H1 (cell line): ENCODE results near the gene PIAS3. TPM values are rescaled to one million over a fixed set of nuclear protein-coding genes. Genes with fewer than 3 reads are reported as not detected.

Source experiments
- CTCF ChIA-PET: fragments of 300-600 bp; sonication (Branson Sonifier 250); formaldehyde crosslinking; loops from one replicate; lab custom pipeline; 2021; ENCODE audit not compliant: partially characterized antibody; lab: Charles Lee
- POLR2A ChIA-PET: fragments of 300-600 bp; sonication (Branson Sonifier 250); formaldehyde crosslinking; loops from one replicate; lab custom pipeline; 2021; ENCODE audit warnings: inconsistent platforms; ENCODE audit not compliant: partially characterized antibody; lab: Charles Lee
- DNase-seq, 2 experiments: peaks; one replicate each; pipeline versions ENCODE4 v3.0.0 to v3.0.0-alpha.2; 2010 to 2022; ENCODE audit warnings: low spot score in 2 of 2, low read depth in 1 of 2, mixed read lengths in 1 of 2
- FAIRE-seq: peaks from 2 replicates; lab custom pipeline; 2011; peaks lifted over from hg19 to GRCh38; lab: Jason Lieb, UNC
- H2AFZ ChIP-seq: 2 replicates; pipeline ENCODE4 v1.8.1; 2012; ENCODE audit warnings: low read length, inconsistent platforms
- H2AK5ac ChIP-seq: 2 replicates; pipeline ENCODE4 v1.6.1; 2013; ENCODE audit warnings: low read depth, low read length
- H2BK120ac ChIP-seq: replicated peaks from 2 replicates; pipeline ENCODE3; 2013; ENCODE audit warnings: low read depth, low read length, inconsistent platforms
- H2BK12ac ChIP-seq: 2 replicates; pipeline ENCODE4 v1.6.1; 2013; ENCODE audit warnings: low read depth, low read length
- H2BK15ac ChIP-seq: 2 replicates; pipeline ENCODE4 v1.6.1; 2013; ENCODE audit warnings: low read length
- H2BK20ac ChIP-seq: 2 replicates; pipeline ENCODE4 v1.6.1; 2013; ENCODE audit warnings: low read length
- H2BK5ac ChIP-seq: 2 replicates; pipeline ENCODE4 v1.6.1; 2013; ENCODE audit warnings: low read depth, low read length
- H3K14ac ChIP-seq: 2 replicates; pipeline ENCODE4 v1.6.1; 2013; ENCODE audit warnings: inconsistent platforms; ENCODE audit not compliant: insufficient read length
- H3K18ac ChIP-seq: 2 replicates; pipeline ENCODE4 v1.6.1; 2013; ENCODE audit warnings: low read length; ENCODE audit errors: extremely low read depth
- H3K23ac ChIP-seq: 2 replicates; pipeline ENCODE4 v1.6.1; 2013; ENCODE audit warnings: inconsistent platforms; ENCODE audit not compliant: insufficient read length
- H3K23me2 ChIP-seq: 2 replicates; pipeline ENCODE4 v1.6.1; 2013; ENCODE audit warnings: low read depth, low read length
- H3K27ac ChIP-seq: 2 replicates; pipeline ENCODE4 v1.6.1; 2011; ENCODE audit warnings: low read depth, low read length, inconsistent platforms
- H3K27me3 ChIP-seq, 4 experiments: replicated peaks in 1 of 4; 1 replicate in 1 of 4; 2 replicates in 3 of 4; pipeline versions ENCODE4 v1.6.1 to v1.8.1; 2011 to 2013; ENCODE audit warnings: low read length in 3 of 4, mild to moderate bottlenecking in 3 of 4, inconsistent platforms in 2 of 4, mixed read lengths in 2 of 4, moderate library complexity in 1 of 4; ENCODE audit not compliant: control insufficient read depth in 3 of 4, insufficient read depth in 3 of 4; ENCODE audit errors: extremely low read depth in 1 of 4
- H3K36me3 ChIP-seq, 4 experiments: 2 replicates each; pipeline versions ENCODE4 v1.6.1 to v1.8.1; 2011 to 2013; ENCODE audit warnings: mild to moderate bottlenecking in 4 of 4, low read length in 3 of 4, moderate library complexity in 2 of 4, control low read depth in 1 of 4, inconsistent platforms in 1 of 4; ENCODE audit not compliant: insufficient read depth in 4 of 4, control insufficient read depth in 2 of 4
- H3K4ac ChIP-seq: replicated peaks from 2 replicates; pipeline ENCODE3; 2013; ENCODE audit warnings: low read length, low read depth, mixed read lengths, inconsistent platforms; ENCODE audit not compliant: insufficient read length
- H3K4me1 ChIP-seq, 4 experiments: replicated peaks in 1 of 4; 1 replicate in 1 of 4; 2 replicates in 3 of 4; pipeline versions ENCODE4 v1.6.1 to v1.8.1; 2011 to 2013; ENCODE audit warnings: low read length in 3 of 4, inconsistent platforms in 2 of 4, mixed read lengths in 1 of 4; ENCODE audit not compliant: insufficient read depth in 4 of 4, control insufficient read depth in 3 of 4
- H3K4me2 ChIP-seq, 2 experiments: 2 replicates each; pipeline versions ENCODE4 v1.6.1 to v1.8.1; 2011 to 2013; ENCODE audit warnings: low read depth in 2 of 2, low read length in 2 of 2, control low read depth in 1 of 2, inconsistent platforms in 1 of 2, mild to moderate bottlenecking in 1 of 2; ENCODE audit not compliant: insufficient read depth in 1 of 2
- H3K4me3 ChIP-seq, 4 experiments: fragments of 200-600, 300-600 bp in 1 of 4; sonication (generic), shearing (Covaris generic), sonication (Bioruptor Twin) in 1 of 4; 2 replicates each; pipeline versions ENCODE4 v1.5.1 to v1.8.1; 2011 to 2016; ENCODE audit warnings: low read length in 4 of 4, low read depth in 3 of 4, control low read depth in 2 of 4, inconsistent platforms in 2 of 4, mild to moderate bottlenecking in 2 of 4, mixed read lengths in 1 of 4, moderate library complexity in 1 of 4; ENCODE audit not compliant: insufficient read depth in 2 of 4; ENCODE audit errors: extremely low read depth in 1 of 4
- H3K56ac ChIP-seq: replicated peaks from 2 replicates; pipeline ENCODE3; 2013; ENCODE audit warnings: low read depth, mild to moderate bottlenecking, mixed read lengths, low read length, inconsistent platforms; ENCODE audit not compliant: insufficient read length
- H3K79me1 ChIP-seq: 2 replicates; pipeline ENCODE4 v1.6.1; 2013; ENCODE audit warnings: low read depth, low read length, control low read depth
- H3K79me2 ChIP-seq, 2 experiments: 2 replicates each; pipeline versions ENCODE4 v1.6.1 to v1.8.1; 2012 to 2013; ENCODE audit warnings: low read length in 2 of 2, mild to moderate bottlenecking in 2 of 2, inconsistent platforms in 1 of 2; ENCODE audit not compliant: insufficient read depth in 2 of 2, control insufficient read depth in 1 of 2
- H3K9ac ChIP-seq, 4 experiments: replicated peaks in 1 of 4; 1 replicate in 1 of 4; 2 replicates in 3 of 4; pipeline versions ENCODE4 v1.6.1 to v1.8.1; 2011 to 2013; ENCODE audit warnings: low read depth in 3 of 4, low read length in 3 of 4, control low read depth in 2 of 4, mild to moderate bottlenecking in 2 of 4, moderate library complexity in 2 of 4, inconsistent platforms in 1 of 4; ENCODE audit errors: extremely low read depth in 1 of 4
- H3K9me3 ChIP-seq, 2 experiments: 2 replicates each; pipeline versions ENCODE4 v1.6.1 to v1.8.1; 2012 to 2013; ENCODE audit warnings: mild to moderate bottlenecking in 2 of 2, moderate library complexity in 2 of 2, control low read depth in 1 of 2, inconsistent platforms in 1 of 2, low read depth in 1 of 2, low read length in 1 of 2, mixed read lengths in 1 of 2; ENCODE audit not compliant: insufficient read depth in 2 of 2
- H4K20me1 ChIP-seq, 2 experiments: replicated peaks in 1 of 2; 2 replicates each; pipeline versions ENCODE3 to v1.8.1; 2011 to 2013; ENCODE audit warnings: inconsistent platforms in 2 of 2, low read length in 2 of 2, mild to moderate bottlenecking in 1 of 2; ENCODE audit not compliant: insufficient read depth in 2 of 2, control insufficient read depth in 1 of 2
- H4K5ac ChIP-seq: 2 replicates; pipeline ENCODE4 v1.6.1; 2013; ENCODE audit warnings: low read length, low read depth, mixed read lengths, inconsistent platforms; ENCODE audit not compliant: insufficient read length
- H4K8ac ChIP-seq: 2 replicates; pipeline ENCODE4 v1.8.0; 2013; ENCODE audit warnings: mild to moderate bottlenecking, moderate library complexity, low read length, inconsistent platforms; ENCODE audit not compliant: insufficient read depth; ENCODE audit errors: extremely low read depth
- H4K91ac ChIP-seq: replicated peaks from 2 replicates; pipeline ENCODE3; 2013; ENCODE audit warnings: low read length, mixed read lengths, inconsistent platforms; ENCODE audit not compliant: insufficient read length
- BACH1 ChIP-seq: IDR thresholded peaks from 2 replicates; pipeline ENCODE4 v1.6.1; 2012; ENCODE audit warnings: low read length, improper control_type of control experiment
- CBX8 ChIP-seq: fragments of 300-800, 300-1000 bp; sonication (generic); IDR thresholded peaks from 2 replicates; pipeline ENCODE4 v1.7.1; 2016; ENCODE audit warnings: low read depth, low read length, borderline replicate concordance
- EZH2 ChIP-seq: fragments of 200-600 bp; sonication (generic); IDR thresholded peaks from 2 replicates; pipeline ENCODE4 v1.7.1; 2012; ENCODE audit warnings: low read depth, mild to moderate bottlenecking, moderate library complexity, low read length, inconsistent platforms; ENCODE audit not compliant: severe bottlenecking
- POLR2A ChIP-seq, 2 experiments: IDR thresholded peaks; 1 replicate in 1 of 2; 2 replicates in 1 of 2; pipeline ENCODE4 v1.6.1; 2011; ENCODE audit warnings: low read depth in 2 of 2, low read length in 2 of 2, mild to moderate bottlenecking in 2 of 2; ENCODE audit errors: control extremely low read depth in 1 of 2
- RBBP5 ChIP-seq: IDR thresholded peaks from 2 replicates; pipeline ENCODE4 v1.7.1; 2012; ENCODE audit warnings: low read depth, mild to moderate bottlenecking, inconsistent platforms, low read length, moderate library complexity, borderline replicate concordance
- SAP30 ChIP-seq: fragments of 300-600 bp; sonication (generic); IDR thresholded peaks from 2 replicates; pipeline ENCODE4 v1.7.1; 2012; ENCODE audit warnings: low read length, moderate library complexity, mild to moderate bottlenecking, inconsistent platforms; ENCODE audit not compliant: insufficient read depth, insufficient replicate concordance
- WGBS, 2 experiments: shearing (Covaris generic) in 1 of 2; methylation state at CpG; one replicate each; pipeline versions ENCODE4 v1.1.6 to v1.1.7; 2013 to 2015; ENCODE audit warnings: low lambda C conversion rate in 2 of 2, mixed read lengths in 2 of 2, inconsistent platforms in 1 of 2, low coverage in 1 of 2, missing lambda C conversion rate in 1 of 2; ENCODE audit not compliant: insufficient replicate concordance in 2 of 2, insufficient coverage in 1 of 2, insufficient read length in 1 of 2; ENCODE audit errors: extremely low coverage in 1 of 2, missing lambda C conversion rate in 1 of 2; 5-methylcytosine and 5-hydroxymethylcytosine counted together
- long read RNA-seq, 2 experiments: library from RNA in 1 of 2; library from capped mRNA in 1 of 2; stranded (forward); transcript quantifications; one replicate each; pipeline ENCODE4 v2.0.0, GENCODE V29; 2021; ENCODE audit warnings: inconsistent platforms in 1 of 2
- polyA minus RNA-seq, 3 experiments: library from RNA; depleted of rRNA, polyadenylated mRNA; stranded (reverse); fragments of >200 nt; gene quantifications; 1 replicate in 2 of 3; 2 replicates in 1 of 3; pipeline ENCODE4 v1.2.3, GENCODE V29; 2011
- polyA plus RNA-seq, 7 experiments: library from polyadenylated mRNA; depleted of rRNA in 3 of 7; stranded (reverse) in 5 of 7; unstranded in 2 of 7; fragments of >200 nt in 5 of 7; fragments of 200-250 nt in 2 of 7; gene quantifications; 1 replicate in 5 of 7; 2 replicates in 1 of 7; 4 replicates in 1 of 7; pipeline versions ENCODE4 v1.2.1 to v1.2.3, GENCODE V29; 2011 to 2013; ENCODE audit warnings: missing spikeins in 2 of 7, mixed read lengths in 2 of 7
- total RNA-seq: library from RNA; stranded (reverse); fragmentation: NEBNext Ultra II Directional; extraction: Animal tissue kit (Norgen Biotek cat#: 25700); gene quantifications from 2 replicates; pipeline ENCODE4 v1.2.1, GENCODE V29; 2021
- TF ChIP-seq, protein P1 (sequence below): IDR thresholded peaks from 2 replicates; pipeline ENCODE4 v1.6.1; 2011; ENCODE audit warnings: low read depth, mild to moderate bottlenecking, low read length; ENCODE audit not compliant: insufficient read depth
- TF ChIP-seq, protein P2 (sequence below): IDR thresholded peaks from 2 replicates; pipeline ENCODE4 v1.6.1; 2012; ENCODE audit warnings: inconsistent platforms

The PIAS3 gene
- total RNA-seq: 36.7 and 40.7 TPM in 2 replicates
- polyA plus RNA-seq (2011; rRNA removed): 49.9 and 73.8 TPM in 2 replicates
- 28.8 TPM for polyA plus RNA-seq (2011; cell fraction: cytosol; rRNA removed)
- 99.2 TPM for polyA plus RNA-seq (2011; cell fraction: nucleus; rRNA removed)
- polyA plus RNA-seq (2012, experiment 1 of 2): 40.5 to 52.2 TPM (median 46.3 TPM) in 4 replicates
- 44.2 TPM for polyA plus RNA-seq (2012, experiment 2 of 2)
- polyA plus RNA-seq (2013, experiment 1 of 2): 40.9 TPM
- polyA plus RNA-seq (2013, experiment 2 of 2): 39.1 TPM
- 20.0 and 23.6 TPM in 2 replicates for polyA minus RNA-seq (2011; rRNA and poly(A)+ RNA removed)
- 24.3 TPM for polyA minus RNA-seq (2011; cell fraction: cytosol; rRNA and poly(A)+ RNA removed)
- 34.7 TPM for polyA minus RNA-seq (2011; cell fraction: nucleus; rRNA and poly(A)+ RNA removed)
- long read RNA-seq, experiment 1, partial matches to known transcripts: 15 of 31 reads
- long read RNA-seq, experiment 1, other reads (novel, unspliced or antisense): 13 of 31 reads
- long read RNA-seq, experiment 2, partial matches to known transcripts: 3 of 11 reads
- long read RNA-seq, experiment 2, other reads (novel, unspliced or antisense): 3 of 11 reads

DNA sequence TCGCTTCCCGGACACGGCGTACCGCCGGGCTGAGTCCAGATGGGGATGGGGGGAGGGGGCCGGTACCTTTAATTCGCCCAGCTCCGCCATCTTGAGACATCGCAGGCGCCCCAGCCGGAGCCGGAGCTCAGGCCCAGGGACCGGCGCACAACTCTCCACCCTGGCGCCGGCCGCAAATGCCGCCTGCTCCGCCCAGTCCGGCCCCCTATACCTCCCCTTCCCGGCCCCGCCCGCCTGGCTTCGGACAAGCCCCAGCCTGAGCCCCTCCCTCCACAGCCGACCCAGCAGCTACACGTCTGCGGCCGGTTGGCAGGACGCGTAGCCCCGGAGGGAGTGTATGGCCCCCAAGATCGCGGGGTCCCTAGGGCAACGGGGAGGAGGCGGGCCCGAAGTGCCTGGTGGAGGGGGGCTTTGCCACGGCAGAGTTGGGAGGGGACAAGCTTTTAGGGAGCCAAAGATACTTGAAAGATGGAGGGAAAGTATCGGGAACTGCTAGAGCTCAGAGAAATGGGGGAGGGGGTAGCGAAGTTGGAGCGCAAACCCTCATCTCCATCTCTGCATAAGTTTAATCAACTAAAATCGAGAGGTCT, at the start of gene PIAS3:
Gene PIAS3 (minus strand): TSS at position 181 of the 590 bp plus-strand sequence. CDS start 91 bp downstream, at position 90.
- Histone ChIP-seq H4K91ac (peak within 1 kb of the TSS; percentile 81), H3K36me3 (peaks cover 13 to 25% (median 23%) of the 10 kb centered on the region in 4 experiments), H3K9me3 (peaks cover 4 to 5% of the 10 kb centered on the region in 2 experiments; a peak in 2 of 4 replicates), H2BK12ac (no peak within 1 kb of the TSS), H2BK20ac (no peak within 1 kb of the TSS), H4K20me1 (no peaks in the 10 kb centered on the region), H3K23me2 (peaks cover 7% of the 10 kb centered on the region), H3K56ac (peak within 1 kb of the TSS; percentile 89), H2BK120ac (no peak within 1 kb of the TSS), H4K5ac (peak within 1 kb of the TSS; percentile 99), H3K27me3 (no peaks in the 10 kb centered on the region), H3K14ac (no peak within 1 kb of the TSS), H2AK5ac (no peak within 1 kb of the TSS), H3K4me2 (peak within 1 kb of the TSS; percentile 63 to 77), H3K9ac (peak within 1 kb of the TSS; percentile 46 to 90 (median 74)), H2BK15ac (peak within 1 kb of the TSS; percentile 81; the same call in 1 of the 2 replicates), H4K8ac (peak within 1 kb of the TSS; percentile 96), H3K4me1 (peaks cover 0 to 5% (median 3%) of the 10 kb centered on the region in 4 experiments; a peak in 4 of 7 replicates), H3K23ac (no peak within 1 kb of the TSS), H3K4ac (no peak within 1 kb of the TSS), H3K79me2 (peaks cover 0 to 11% of the 10 kb centered on the region in 2 experiments; a peak in 1 of 4 replicates), H3K4me3 (peak within 1 kb of the TSS; percentile 63 to 95 (median 89)), H2BK5ac (peak within 1 kb of the TSS; percentile 90; the same call in 1 of the 2 replicates), H3K79me1 (peaks cover 5% of the 10 kb centered on the region; the same call in 1 of the 2 replicates), H3K18ac (peak within 1 kb of the TSS; percentile 99), H2AFZ (peak within 1 kb of the TSS; percentile 93), H3K27ac (peak within 1 kb of the TSS; percentile 78)
- no peak for FAIRE-seq
- ChIA-PET CTCF (interaction anchor here (0.6 to 12.9 kb wide), 14 partner anchors 12 to 180 kb away, joined by 3 to 214 read pairs (median 4); partner anchors contain the start of gene NUDT17), POLR2A (interaction anchor here (0.8 to 8.1 kb wide), 28 partner anchors 10 to 194 kb away, joined by 3 to 95 read pairs (median 5); partner anchors contain the start of genes ANKRD35, NUDT17, PEX11B and POLR3C)
- peak; percentile 72 to 95 for DNase-seq
- WGBS, 2 experiments: 1% methylated on average over 17 of the region's 42 CpGs; no CpG with 5 or more reads in 1 of the 2 experiments
- TF ChIP-seq RBBP5 (0 out of 2 replicates have a peak, but pooled peaks have one; percentile 12), BACH1 (no peak), EZH2 (no peak), CBX8 (no peak), SAP30 (peak; percentile 51), POLR2A (IDR thresholded peaks at IDR 0.05; ENCODE audit: control extremely low read depth in 1 of 2, low read depth in 2 of 2, low read length in 2 of 2) (no peak; a peak in 1 of 3 replicates)
- TF ChIP-seq, protein P1, sequence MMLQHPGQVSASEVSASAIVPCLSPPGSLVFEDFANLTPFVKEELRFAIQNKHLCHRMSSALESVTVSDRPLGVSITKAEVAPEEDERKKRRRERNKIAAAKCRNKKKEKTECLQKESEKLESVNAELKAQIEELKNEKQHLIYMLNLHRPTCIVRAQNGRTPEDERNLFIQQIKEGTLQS: no peak
- TF ChIP-seq, protein P2, sequence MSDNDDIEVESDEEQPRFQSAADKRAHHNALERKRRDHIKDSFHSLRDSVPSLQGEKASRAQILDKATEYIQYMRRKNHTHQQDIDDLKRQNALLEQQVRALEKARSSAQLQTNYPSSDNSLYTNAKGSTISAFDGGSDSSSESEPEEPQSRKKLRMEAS: no peak
